ENCODE measurements around the gene APC. TPM values are rescaled to one million over a fixed set of nuclear protein-coding genes. Genes with fewer than 3 reads are reported as not detected.
A peak's percentile ranks its signal among the peaks of the same experiment; 100 is the strongest.

The APC gene
- total RNA-seq, 4 donors from 2014 or later: 77.8 to 109 (median 85.7) TPM

- Histone ChIP-seq H3K4me1 (no peaks in the 10 kb centered on the region), H3K27ac (no peak overlapping the region), H3K36me3 (no peaks in the 10 kb centered on the region), H3K4me3 (no peak overlapping the region), H3K27me3 (no peaks in the 10 kb centered on the region), H3K9me3 (no peaks in the 10 kb centered on the region)
- intact Hi-C loops (cut with DNase I; ENCODE audit: low total_unique reads): no loop called here
- in situ Hi-C loops (cut with MboI; ENCODE audit: low pct_ligation_motif_present in 1 of 4, low pct_unique_long_range_greater_than_20kb in 1 of 4, low sequenced_read_pairs in 3 of 4): no loop called here
- no peak for DNase-seq
- no peak for TF ChIP-seq POLR2A (IDR thresholded peaks at IDR 0.05)
- TF ChIP-seq POLR2AphosphoS5 (IDR thresholded peaks at IDR 0.05): no peak
- no peak for TF ChIP-seq CTCF (IDR thresholded peaks at IDR 0.05)
- no peak for TF ChIP-seq EP300 (IDR thresholded peaks at IDR 0.05; ENCODE audit: low read depth)
- 79 to 81% methylated on average over 5 of the region's 5 CpGs for WGBS, 2 donors (ENCODE audit: low coverage in 1 of 2)
Observed at GRCh38 chr5:112696786-112697185, 40.9 kb upstream of the APC start.

GRCh38 chr5:112697322-112697721 lies 40.4 kb upstream of the APC start:
- H3K27me3 ChIP-seq: no peaks in the 10 kb centered on the region
- no peak for DNase-seq
- H3K9me3 ChIP-seq: no peaks in the 10 kb centered on the region
- H3K4me1 ChIP-seq: no peaks in the 10 kb centered on the region
- no peak for TF ChIP-seq POLR2AphosphoS5 (IDR thresholded peaks at IDR 0.05)
- no peak for TF ChIP-seq POLR2A (IDR thresholded peaks at IDR 0.05)
- TF ChIP-seq CTCF (IDR thresholded peaks at IDR 0.05): no peak
- TF ChIP-seq EP300 (IDR thresholded peaks at IDR 0.05; ENCODE audit: low read depth): no peak
- H3K27ac ChIP-seq: no peak overlapping the region
- 24 to 35% methylated on average over 2 of the region's 2 CpGs for WGBS, 2 donors (ENCODE audit: low coverage in 1 of 2)
- no peaks in the 10 kb centered on the region for H3K36me3 ChIP-seq
- intact Hi-C loops (cut with DNase I; ENCODE audit: low total_unique reads) (no loop called here), in situ Hi-C loops (cut with MboI; ENCODE audit: low pct_ligation_motif_present in 1 of 4, low pct_unique_long_range_greater_than_20kb in 1 of 4, low sequenced_read_pairs in 3 of 4) (no loop called here)
- no peak overlapping the region for H3K4me3 ChIP-seq

GRCh38 chr5:112697833-112698232 lies 39.9 kb upstream of the APC start:
- TF ChIP-seq POLR2AphosphoS5 (IDR thresholded peaks at IDR 0.05) (no peak), POLR2A (IDR thresholded peaks at IDR 0.05) (no peak), CTCF (IDR thresholded peaks at IDR 0.05) (no peak), EP300 (IDR thresholded peaks at IDR 0.05; ENCODE audit: low read depth) (no peak)
- Histone ChIP-seq H3K4me1 (no peaks in the 10 kb centered on the region), H3K9me3 (no peaks in the 10 kb centered on the region), H3K4me3 (no peak overlapping the region), H3K27me3 (no peaks in the 10 kb centered on the region), H3K27ac (no peak overlapping the region), H3K36me3 (no peaks in the 10 kb centered on the region)
- in situ Hi-C loops (cut with MboI; ENCODE audit: low pct_ligation_motif_present in 1 of 4, low pct_unique_long_range_greater_than_20kb in 1 of 4, low sequenced_read_pairs in 3 of 4): no loop called here
- intact Hi-C loops (cut with DNase I; ENCODE audit: low total_unique reads): no loop called here
- 58 to 69% methylated on average over 2 of the region's 2 CpGs for WGBS, 2 donors (ENCODE audit: low coverage in 1 of 2)
- no peak for DNase-seq

DNA sequence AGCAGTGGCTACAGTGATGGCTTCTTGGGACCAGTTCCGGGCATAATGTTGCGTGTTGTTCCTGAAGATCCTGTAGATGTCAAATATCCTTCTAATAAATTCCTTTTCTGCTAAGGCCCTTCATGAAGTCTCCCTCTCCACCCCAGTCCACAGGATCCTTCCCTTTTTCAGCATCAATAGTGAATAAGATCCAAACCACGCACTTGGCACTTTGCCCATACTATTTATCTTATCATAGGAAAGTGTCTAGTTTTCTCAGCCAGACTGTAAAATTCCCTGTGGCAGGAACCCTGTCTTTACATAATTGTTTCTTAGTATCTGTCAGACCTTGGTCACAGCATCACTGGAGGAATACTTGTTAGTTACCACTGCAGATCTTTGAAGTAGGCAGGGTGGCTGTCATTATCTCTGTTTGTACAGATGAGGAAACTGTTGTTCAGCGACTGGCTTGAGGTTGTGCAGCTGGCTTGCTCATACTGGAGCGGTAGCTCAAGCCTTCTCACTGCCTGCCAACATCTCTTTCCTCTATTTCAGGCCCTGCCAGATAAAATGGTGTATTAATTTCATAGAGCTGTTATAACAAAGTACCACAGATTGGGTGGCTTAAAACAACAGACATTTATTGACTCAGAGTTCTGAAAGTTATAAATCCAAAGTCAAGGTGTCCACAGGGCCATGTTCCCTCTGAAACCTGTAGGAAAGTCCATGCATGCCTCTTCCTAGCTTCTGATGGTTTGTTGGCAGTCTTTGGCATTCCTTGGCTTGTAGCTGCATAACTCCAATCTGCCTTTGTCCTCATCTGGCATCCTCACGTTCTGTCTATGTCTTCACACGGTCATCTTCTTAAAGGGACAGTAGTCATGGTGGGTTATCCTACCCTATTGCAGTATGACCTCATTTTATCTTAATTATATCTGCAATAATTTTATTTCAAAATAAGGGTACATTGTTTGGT lies 33.5 kb upstream of the APC start:
- H3K4me3 ChIP-seq: no peak overlapping the region
- no peaks in the 10 kb centered on the region for H3K36me3 ChIP-seq
- H3K9me3 ChIP-seq: no peaks in the 10 kb centered on the region
- DNase-seq: no peak
- peak overlapping the region; percentile 3 to 37 (median 16) for H3K27ac ChIP-seq
- peaks cover 0 to 18% (median 13%) of the 10 kb centered on the region in 4 donors for H3K4me1 ChIP-seq
- H3K27me3 ChIP-seq: no peaks in the 10 kb centered on the region
- intact Hi-C loops (cut with DNase I; ENCODE audit: low total_unique reads): no loop called here
- in situ Hi-C loops (cut with MboI; ENCODE audit: low pct_ligation_motif_present in 1 of 4, low pct_unique_long_range_greater_than_20kb in 1 of 4, low sequenced_read_pairs in 3 of 4): no loop called here
- TF ChIP-seq POLR2AphosphoS5 (IDR thresholded peaks at IDR 0.05): no peak
- TF ChIP-seq EP300 (IDR thresholded peaks at IDR 0.05; ENCODE audit: low read depth): no peak
- no peak for TF ChIP-seq POLR2A (IDR thresholded peaks at IDR 0.05)
- TF ChIP-seq CTCF (IDR thresholded peaks at IDR 0.05): no peak
- 50 to 59% methylated on average over 5 to 7 of the region's 7 CpGs for WGBS, 2 donors (ENCODE audit: low coverage in 1 of 2)
